SK-N-SH treated with all-trans-retinoic acid at 6 μM for 48 hours (cell line): ENCODE results near the gene MAD2L2.

Experiments used
- ATAC-seq: fragments of 200-7000 bp; cut with Tn5 transposase; 3 replicates; pipeline ENCODE4 v1.9.1; 2020; ENCODE audit warnings: mild to moderate bottlenecking, moderate library complexity
- ARNTL ChIP-seq: fragments of 450-650 bp; formaldehyde crosslinking; IDR thresholded peaks from 2 replicates; pipeline ENCODE4 v1.5.0; 2020; ENCODE audit warnings: low read depth, mild to moderate bottlenecking, moderate library complexity, borderline replicate concordance
- BACH2 ChIP-seq: fragments of 250-450 bp; sonication (Bioruptor Pico); IDR thresholded peaks from 2 replicates; pipeline ENCODE4 v1.9.0; 2021; ENCODE audit warnings: mild to moderate bottlenecking, borderline replicate concordance
- CREB5 ChIP-seq: fragments of 250-450 bp; sonication (Bioruptor Pico); IDR thresholded peaks from 2 replicates; pipeline ENCODE4 v1.5.1; 2020; ENCODE audit warnings: low read depth, mild to moderate bottlenecking, moderate library complexity
- CSDC2 ChIP-seq: fragments of 250-450 bp; sonication (Bioruptor Pico); IDR thresholded peaks from 2 replicates; pipeline ENCODE4 v1.5.0; 2020; ENCODE audit warnings: mild to moderate bottlenecking, moderate library complexity
- CSRNP3 ChIP-seq: fragments of 250-450 bp; sonication (Bioruptor Pico); IDR thresholded peaks from 2 replicates; pipeline ENCODE4 v1.5.1; 2021; ENCODE audit warnings: mild to moderate bottlenecking, moderate library complexity
- ESRRG ChIP-seq: fragments of 250-450 bp; sonication (Bioruptor Pico); IDR thresholded peaks from 2 replicates; pipeline ENCODE4 v1.6.1; 2021; ENCODE audit warnings: mild to moderate bottlenecking
- GLIS3 ChIP-seq: fragments of 250-450 bp; sonication (Bioruptor Pico); IDR thresholded peaks from 2 replicates; pipeline ENCODE4 v1.5.0; 2020; ENCODE audit warnings: mild to moderate bottlenecking, moderate library complexity
- PATZ1 ChIP-seq: fragments of 250-450 bp; sonication (Bioruptor Pico); IDR thresholded peaks from 2 replicates; pipeline ENCODE4 v1.8.0; 2020; ENCODE audit warnings: mild to moderate bottlenecking, moderate library complexity, borderline replicate concordance
- POU6F1 ChIP-seq: fragments of 250-450 bp; sonication (Bioruptor Pico); IDR thresholded peaks from 2 replicates; pipeline ENCODE4 v1.8.0; 2021; ENCODE audit warnings: low read depth, mild to moderate bottlenecking, moderate library complexity, borderline replicate concordance
- PPARA ChIP-seq: fragments of 250-450 bp; sonication (Bioruptor Pico); IDR thresholded peaks from 2 replicates; pipeline ENCODE4 v1.5.0; 2020; ENCODE audit warnings: mild to moderate bottlenecking, borderline replicate concordance
- RARB ChIP-seq: fragments of 250-450 bp; sonication (Bioruptor Pico); IDR thresholded peaks from 2 replicates; pipeline ENCODE4 v1.8.0; 2021; ENCODE audit warnings: mild to moderate bottlenecking, moderate library complexity
- SNAI2 ChIP-seq: fragments of 250-450 bp; sonication (Bioruptor Pico); IDR thresholded peaks from 2 replicates; pipeline ENCODE4 v1.5.0; 2020; ENCODE audit warnings: mild to moderate bottlenecking, moderate library complexity
- TCF4 ChIP-seq: fragments of 250-450 bp; sonication (Bioruptor Pico); IDR thresholded peaks from 2 replicates; pipeline ENCODE4 v1.8.0; 2021; ENCODE audit warnings: mild to moderate bottlenecking, moderate library complexity, borderline replicate concordance
- TOX ChIP-seq: fragments of 250-450 bp; sonication (Bioruptor Pico); IDR thresholded peaks from 2 replicates; pipeline ENCODE4 v1.8.0; 2021; ENCODE audit warnings: mild to moderate bottlenecking, moderate library complexity, borderline replicate concordance
- TSHZ2 ChIP-seq: fragments of 250-450 bp; sonication (Bioruptor Pico); IDR thresholded peaks from 2 replicates; pipeline ENCODE4 v1.5.0; 2020; ENCODE audit warnings: mild to moderate bottlenecking, moderate library complexity
- ZC3H10 ChIP-seq: fragments of 250-450 bp; sonication (Bioruptor Pico); IDR thresholded peaks from 2 replicates; pipeline ENCODE4 v1.5.1; 2021; ENCODE audit warnings: mild to moderate bottlenecking, moderate library complexity
- ZFP3 ChIP-seq: fragments of 250-450 bp; sonication (Bioruptor Pico); IDR thresholded peaks from 2 replicates; pipeline ENCODE4 v1.5.0; 2020; ENCODE audit warnings: mild to moderate bottlenecking, moderate library complexity
- ZFP30 ChIP-seq: fragments of 450-650 bp; formaldehyde crosslinking; IDR thresholded peaks from 2 replicates; pipeline ENCODE4 v1.5.0; 2022; ENCODE audit warnings: mild to moderate bottlenecking, moderate library complexity
- ZNF565 ChIP-seq: fragments of 450-650 bp; formaldehyde crosslinking; conservative IDR thresholded peaks from 2 replicates; pipeline ENCODE4 v1.5.0; 2020; ENCODE audit warnings: low read depth, mild to moderate bottlenecking, moderate library complexity
- ZNF70 ChIP-seq: fragments of 450-650 bp; formaldehyde crosslinking; IDR thresholded peaks from 2 replicates; pipeline ENCODE4 v1.5.0; 2020; ENCODE audit warnings: mild to moderate bottlenecking, moderate library complexity
- ZNF8 ChIP-seq: fragments of 450-650 bp; formaldehyde crosslinking; IDR thresholded peaks from 2 replicates; pipeline ENCODE4 v1.5.0; 2020; ENCODE audit warnings: mild to moderate bottlenecking, moderate library complexity

The MAD2L2 gene

GRCh38 chr1:11640101-11640500, 40.8 kb downstream of the MAD2L2 start:
- TF ChIP-seq RARB (CRISPR knock-in tag) (no peak), CSRNP3 (CRISPR knock-in tag) (no peak), ZFP3 (CRISPR knock-in tag) (no peak), POU6F1 (CRISPR knock-in tag) (no peak), TOX (no peak), PATZ1 (no peak), PPARA (CRISPR knock-in tag) (no peak), ZNF565 (CRISPR knock-in tag) (no peak), ZNF8 (CRISPR knock-in tag) (no peak), GLIS3 (CRISPR knock-in tag) (no peak), TSHZ2 (no peak), BACH2 (no peak), ZC3H10 (CRISPR knock-in tag) (no peak), ESRRG (CRISPR knock-in tag) (no peak)
- no peak for ATAC-seq

- no peak for ATAC-seq
- TF ChIP-seq ZNF70 (CRISPR knock-in tag), result no peak
Observed at GRCh38 chr1:11639372-11639771, 41.6 kb downstream of the MAD2L2 start.

GRCh38 chr1:11638121-11638520, 42.8 kb downstream of the MAD2L2 start:
- TF ChIP-seq PATZ1, result no peak
- TF ChIP-seq ZFP30 (CRISPR knock-in tag), result no peak
- no peak for TF ChIP-seq CREB5 (CRISPR knock-in tag)
- TF ChIP-seq ZNF565 (CRISPR knock-in tag), result no peak
- no peak for TF ChIP-seq TCF4 (CRISPR knock-in tag)
- TF ChIP-seq CSDC2 (CRISPR knock-in tag), result no peak
- no peak for TF ChIP-seq PPARA (CRISPR knock-in tag)
- TF ChIP-seq TOX, result no peak
- no peak for TF ChIP-seq ZC3H10 (CRISPR knock-in tag)
- no peak for TF ChIP-seq ARNTL (CRISPR knock-in tag)
- TF ChIP-seq ZNF70 (CRISPR knock-in tag), result no peak
- TF ChIP-seq GLIS3 (CRISPR knock-in tag), result no peak
- TF ChIP-seq ZNF8 (CRISPR knock-in tag), result no peak
- no peak for TF ChIP-seq SNAI2 (CRISPR knock-in tag)
- TF ChIP-seq POU6F1 (CRISPR knock-in tag), result no peak
- TF ChIP-seq BACH2, result no peak
- ATAC-seq, result no peak
